NCI-H774 (cell line): ENCODE data around the gene C1QTNF12.

Experiments
- DNase-seq: peaks from one replicate; lab custom pipeline; 2025; lab: John Stamatoyannopoulos, UW

The C1QTNF12 gene

GRCh38 chr1:1228596-1229321 is 17.8 kb downstream of the C1QTNF12 start:
- no peak for DNase-seq

GRCh38 chr1:1228187-1228586 is 18.3 kb downstream of the C1QTNF12 start:
- DNase-seq, result no peak

GRCh38 chr1:1227386-1227785 is 19.1 kb downstream of the C1QTNF12 start:
- no peak for DNase-seq

GRCh38 chr1:1226566-1227362 is 19.8 kb downstream of the C1QTNF12 start:
- DNase-seq, result no peak

- no peak for DNase-seq
Measured at GRCh38 chr1:1225913-1226312, 20.6 kb downstream of the C1QTNF12 start.

GRCh38 chr1:1225238-1225845 is 21.2 kb downstream of the C1QTNF12 start:
- no peak for DNase-seq

- DNase-seq, result no peak
Measured at GRCh38 chr1:1223891-1224290, 22.6 kb downstream of the C1QTNF12 start.

- no peak for DNase-seq
Measured at GRCh38 chr1:1223321-1223720, 23.2 kb downstream of the C1QTNF12 start.

GRCh38 chr1:1222575-1223225 is 23.8 kb downstream of the C1QTNF12 start:
- DNase-seq, result no peak

- DNase-seq, result no peak
Measured at GRCh38 chr1:1221887-1222574, 24.5 kb downstream of the C1QTNF12 start.

GRCh38 chr1:1220197-1220596 is 26.3 kb downstream of the C1QTNF12 start:
- no peak for DNase-seq

GRCh38 chr1:1219341-1219740 is 27.2 kb downstream of the C1QTNF12 start:
- no peak for DNase-seq

GRCh38 chr1:1218524-1219200 is 27.9 kb downstream of the C1QTNF12 start:
- no peak for DNase-seq

GRCh38 chr1:1217621-1218523 is 28.6 kb downstream of the C1QTNF12 start:
- no peak for DNase-seq

GRCh38 chr1:1216770-1217620 is 29.5 kb downstream of the C1QTNF12 start:
- DNase-seq, result no peak

- DNase-seq, result no peak
Measured at GRCh38 chr1:1215881-1216605, 30.5 kb downstream of the C1QTNF12 start.

- DNase-seq, result no peak
Measured at GRCh38 chr1:1215080-1215676, 31.3 kb downstream of the C1QTNF12 start.
